ENCODE results near the gene MINDY1.

- TF ChIP-seq CTCF (IDR thresholded peaks at IDR 0.05) (no peak), POLR2AphosphoS5 (IDR thresholded peaks at IDR 0.05) (no peak)
These were observed 6.3 kb downstream of the MINDY1 start for GRCh38 chr1:151000408-151000807.

All from sigmoid colon (tissue), 4 donors.